Endothelial cell of umbilical vein (primary cell): ENCODE measurements around the gene IGF1. TPM values are rescaled to one million over a fixed set of nuclear protein-coding genes. Genes with fewer than 3 reads are reported as not detected.

Experiments used
- BruUV-seq: library from RNA; stranded (reverse); fragments of 400-500 nt; replicated peaks from 2 replicates; lab custom pipeline; 2021; lab: Mats Ljungman, UMichigan
- CTCF ChIA-PET: fragments of 300-600, 350-600 bp; sonication (Branson Sonifier 250); formaldehyde crosslinking; loops from one replicate; lab custom pipeline; 2021; ENCODE audit warnings: antibody characterized with exemption, inconsistent platforms; lab: Charles Lee
- POLR2A ChIA-PET: fragments of 300-600, 350-600 bp; sonication (Branson Sonifier 250); formaldehyde crosslinking; loops from one replicate; lab custom pipeline; 2021; ENCODE audit warnings: antibody characterized with exemption, inconsistent platforms; lab: Charles Lee
- DNase-seq: peaks from one replicate; pipeline ENCODE4 v3.0.0-alpha.2; 2011; ENCODE audit warnings: low read depth, low spot score
- FAIRE-seq: peaks from 2 replicates; lab custom pipeline; 2011; peaks lifted over from hg19 to GRCh38; lab: Jason Lieb, UNC
- H2AFZ ChIP-seq: 2 replicates; pipeline ENCODE4 v1.6.0; 2012; ENCODE audit warnings: low read depth, low read length, control low read depth, inconsistent platforms
- H3K27ac ChIP-seq: 2 replicates; pipeline ENCODE4 v1.5.1; 2011; ENCODE audit warnings: low read depth, mild to moderate bottlenecking, control low read depth, low read length, moderate library complexity; ENCODE audit not compliant: insufficient read depth
- H3K27me3 ChIP-seq, 2 experiments: 2 replicates each; pipeline versions ENCODE4 v1.6.0 to v1.6.1; 2011; ENCODE audit warnings: low read length in 2 of 2, mixed read lengths in 1 of 2; ENCODE audit not compliant: control insufficient read depth in 2 of 2, insufficient read depth in 2 of 2
- H3K36me3 ChIP-seq, 2 experiments: 2 replicates in 1 of 2; 3 replicates in 1 of 2; pipeline ENCODE4 v1.5.1; 2011; ENCODE audit warnings: low read length in 2 of 2, mild to moderate bottlenecking in 1 of 2, moderate library complexity in 1 of 2; ENCODE audit not compliant: control insufficient read depth in 2 of 2, insufficient read depth in 2 of 2; ENCODE audit errors: extremely low read depth in 1 of 2
- H3K4me1 ChIP-seq: 3 replicates; pipeline ENCODE4 v1.5.1; 2011; ENCODE audit warnings: mild to moderate bottlenecking, low read length; ENCODE audit not compliant: control insufficient read depth, insufficient read depth; ENCODE audit errors: extremely low read depth
- H3K4me2 ChIP-seq: 2 replicates; pipeline ENCODE4 v1.6.1; 2011; ENCODE audit warnings: low read length, control low read depth, mixed read lengths; ENCODE audit not compliant: insufficient read depth
- H3K4me3 ChIP-seq, 3 experiments: fragments of 200-600 bp in 1 of 3; sonication (generic), shearing (Covaris generic) in 1 of 3; replicated peaks in 1 of 3; 2 replicates each; pipeline ENCODE4 v1.5.1; 2011 to 2016; ENCODE audit warnings: control low read depth in 3 of 3, low read length in 3 of 3, mild to moderate bottlenecking in 2 of 3, inconsistent platforms in 1 of 3, low read depth in 1 of 3, moderate library complexity in 1 of 3; ENCODE audit not compliant: insufficient read depth in 1 of 3
- H3K79me2 ChIP-seq: 2 replicates; pipeline ENCODE4 v1.6.0; 2012; ENCODE audit warnings: low read length, inconsistent platforms; ENCODE audit not compliant: control insufficient read depth, insufficient read depth
- H3K9ac ChIP-seq: replicated peaks from 2 replicates; pipeline ENCODE3; 2011; ENCODE audit warnings: low read length, control low read depth; ENCODE audit not compliant: insufficient read depth; ENCODE audit errors: extremely low read depth
- H3K9me1 ChIP-seq: replicated peaks from 3 replicates; pipeline ENCODE4 v1.6.0; 2011; ENCODE audit warnings: mild to moderate bottlenecking, low read length; ENCODE audit not compliant: control insufficient read depth, insufficient read depth; ENCODE audit errors: extremely low read depth
- H3K9me3 ChIP-seq: replicated peaks from 2 replicates; pipeline ENCODE4 v1.5.1; 2012; ENCODE audit warnings: low read length, inconsistent platforms; ENCODE audit not compliant: control insufficient read depth, insufficient read depth
- H4K20me1 ChIP-seq: replicated peaks from 2 replicates; pipeline ENCODE3; 2011; ENCODE audit warnings: mild to moderate bottlenecking, low read length; ENCODE audit not compliant: control insufficient read depth, insufficient read depth; ENCODE audit errors: extremely low read depth
- CTCF ChIP-seq, 2 donors: IDR thresholded peaks; 1 replicate in 1 of 2; 2 replicates in 1 of 2; pipeline ENCODE4 v1.5.1; 2011; ENCODE audit warnings: low read length in 2 of 2, mild to moderate bottlenecking in 2 of 2, moderate library complexity in 2 of 2, control low read depth in 1 of 2, inconsistent platforms in 1 of 2, low read depth in 1 of 2; ENCODE audit not compliant: insufficient read depth in 1 of 2; ENCODE audit errors: extremely low read depth in 1 of 2
- EZH2 ChIP-seq: IDR thresholded peaks from 2 replicates; pipeline ENCODE4 v1.6.1; 2012; ENCODE audit warnings: borderline replicate concordance, low read depth, mild to moderate bottlenecking, moderate library complexity, low read length, inconsistent platforms; ENCODE audit not compliant: severe bottlenecking
- FOS ChIP-seq: IDR thresholded peaks from 2 replicates; pipeline ENCODE4 v1.6.1; 2011; ENCODE audit warnings: mild to moderate bottlenecking, low read length, moderate library complexity, borderline replicate concordance; ENCODE audit not compliant: insufficient read depth
- GATA2 ChIP-seq: IDR thresholded peaks from 2 replicates; pipeline ENCODE4 v1.7.0; 2011; ENCODE audit warnings: low read depth, mild to moderate bottlenecking, moderate library complexity, mixed read lengths, low read length; ENCODE audit not compliant: insufficient read length, insufficient read depth
- JUN ChIP-seq: IDR thresholded peaks from 2 replicates; pipeline ENCODE4 v1.6.1; 2011; ENCODE audit warnings: borderline replicate concordance, low read depth; ENCODE audit not compliant: insufficient read length, insufficient read depth
- MAX ChIP-seq: IDR thresholded peaks from 2 replicates; pipeline ENCODE4 v1.6.1; 2011; ENCODE audit not compliant: insufficient read depth, insufficient read length
- MYC ChIP-seq: IDR thresholded peaks from one replicate; pipeline ENCODE4 v1.6.1; 2011; ENCODE audit warnings: mild to moderate bottlenecking, low read depth, low read length
- POLR2A ChIP-seq: IDR thresholded peaks from 2 replicates; pipeline ENCODE4 v1.6.1; 2012; ENCODE audit warnings: low read depth, mild to moderate bottlenecking, control low read depth, low read length
- POLR2AphosphoS5 ChIP-seq: IDR thresholded peaks from 2 replicates; pipeline ENCODE4 v1.6.1; 2012; ENCODE audit warnings: low read depth, mild to moderate bottlenecking, control low read depth, low read length, moderate library complexity; ENCODE audit not compliant: insufficient read depth
- dilution Hi-C: fragments of 300-500 bp; cut with MboI; formaldehyde crosslinking; loops from one replicate; pipeline ENCODE4 v1.15.0; 2019; ENCODE audit warnings: low sequenced_read_pairs; ENCODE audit not compliant: extremely low pct_ligation_motif_present
- intact Hi-C: fragments of 100-400 bp; cut with micrococcal nuclease; formaldehyde crosslinking; loops from one replicate; pipeline ENCODE4 v1.10.0; 2022
- polyA plus RNA-seq, 4 experiments: library from polyadenylated mRNA; depleted of rRNA in 3 of 4; stranded (reverse) in 3 of 4; unstranded in 1 of 4; fragments of >200 nt; gene quantifications; 2 replicates each; pipeline versions ENCODE4 v1.2.1 to v1.2.3, GENCODE V29; 2011 to 2012; ENCODE audit warnings: missing spikeins in 1 of 4
- total RNA-seq: library from RNA; stranded (reverse); gene quantifications from 2 replicates; pipeline ENCODE4 v1.2.3, GENCODE V29; 2021

Gene IGF1
- total and polyA plus RNA-seq, 2 donors (not counting 3 experiments of a cell fraction or from before 2014, with no cell fraction given) = 0.10 TPM; not detected in 1

GRCh38 chr12:102438827-102439210, 41.5 kb downstream of the IGF1 start:
- BruUV-seq = TSS peak; percentile 68
- no peaks in the 10 kb centered on the region for H3K27me3 ChIP-seq
- dilution Hi-C loops (no loop called here), intact Hi-C loops (loop anchor here (1.0 kb wide), 1 partner anchor 18 kb away; no protein-coding TSS in a partner anchor)
- no peak overlapping the region for H3K4me2 ChIP-seq
- CTCF ChIA-PET = interaction anchor here (1.0 kb wide), 1 partner anchor 9 kb away, joined by 3 read pairs; no protein-coding TSS in a partner anchor
- H3K9me3 ChIP-seq = no peaks in the 10 kb centered on the region
- no peak for DNase-seq
- H3K79me2 ChIP-seq = no peaks in the 10 kb centered on the region
- H3K4me1 ChIP-seq = peaks cover 30% of the 10 kb centered on the region
- H3K9me1 ChIP-seq = no peaks in the 10 kb centered on the region
- peak overlapping the region; percentile 6 for H3K9ac ChIP-seq
- TF ChIP-seq EZH2 (no peak), POLR2AphosphoS5 (no peak), POLR2A (no peak), FOS (no peak), MAX (no peak), MYC (no peak), GATA2 (no peak), CTCF (IDR thresholded peaks at IDR 0.05; ENCODE audit: extremely low read depth in 1 of 2, insufficient read depth in 1 of 2, low read depth in 1 of 2, low read length in 2 of 2) (no peak), JUN (no peak)
- POLR2A ChIA-PET = no interaction called here
- no peak overlapping the region for H2AFZ ChIP-seq
- peak overlapping the region; percentile 90 for H3K27ac ChIP-seq
- FAIRE-seq = no peak
- no peak overlapping the region for H3K4me3 ChIP-seq
- no peaks in the 10 kb centered on the region for H3K36me3 ChIP-seq
- H4K20me1 ChIP-seq = no peaks in the 10 kb centered on the region
